HG02938 (cell line): Measurements from ENCODE around the gene PRCP.
A peak's percentile ranks its signal among the peaks of the same experiment; 100 is the strongest.

Source experiments
- ATAC-seq: cut with Tn5 transposase; IDR thresholded peaks from one replicate; pipeline ENCODE4 v1.9.1; 2021; ENCODE audit warnings: mild to moderate bottlenecking, moderate library complexity; ENCODE audit not compliant: unreplicated experiment

The PRCP gene

GRCh38 chr11:82907371-82907770 lies 7.1 kb upstream of the PRCP start:
- no peak for ATAC-seq

DNA sequence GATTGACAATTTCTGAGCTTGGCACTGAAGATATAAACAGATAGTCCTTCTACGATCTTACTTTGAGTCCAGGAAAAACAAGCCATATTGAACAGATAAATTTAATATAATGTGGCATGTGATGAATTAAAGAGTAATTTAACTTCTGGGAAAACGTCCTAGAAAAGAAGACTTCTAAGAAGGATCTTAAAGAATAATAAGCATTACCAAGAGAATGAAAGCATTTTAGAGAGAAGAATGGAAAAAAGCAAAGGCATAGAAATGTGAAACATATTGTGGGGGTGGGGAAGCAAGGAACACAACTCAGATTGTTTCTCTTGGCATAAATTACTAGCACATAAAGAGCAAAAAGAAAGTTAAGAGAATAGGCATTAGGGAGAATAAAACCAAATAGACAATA lies 6.7 kb upstream of the PRCP start:
- no peak for ATAC-seq

DNA sequence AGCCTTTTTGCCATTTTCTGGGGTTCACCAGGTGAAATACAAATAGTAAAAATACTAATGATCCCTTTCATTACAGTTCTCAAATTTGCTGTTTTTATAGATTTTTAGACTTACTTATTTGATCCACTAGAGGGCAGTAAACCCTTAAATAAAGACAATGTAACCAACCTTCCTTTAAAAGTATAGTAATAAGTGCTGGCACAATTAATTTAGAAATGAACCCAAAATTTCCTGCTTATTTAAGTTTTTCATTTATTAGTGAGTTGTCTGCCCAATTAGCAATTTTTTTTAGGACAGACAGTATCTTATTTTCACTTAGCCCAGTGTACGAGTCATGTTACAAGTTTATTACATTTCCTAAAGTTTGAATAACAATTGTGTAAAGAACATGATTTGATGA lies 6.0 kb upstream of the PRCP start:
- ATAC-seq, result no peak

DNA sequence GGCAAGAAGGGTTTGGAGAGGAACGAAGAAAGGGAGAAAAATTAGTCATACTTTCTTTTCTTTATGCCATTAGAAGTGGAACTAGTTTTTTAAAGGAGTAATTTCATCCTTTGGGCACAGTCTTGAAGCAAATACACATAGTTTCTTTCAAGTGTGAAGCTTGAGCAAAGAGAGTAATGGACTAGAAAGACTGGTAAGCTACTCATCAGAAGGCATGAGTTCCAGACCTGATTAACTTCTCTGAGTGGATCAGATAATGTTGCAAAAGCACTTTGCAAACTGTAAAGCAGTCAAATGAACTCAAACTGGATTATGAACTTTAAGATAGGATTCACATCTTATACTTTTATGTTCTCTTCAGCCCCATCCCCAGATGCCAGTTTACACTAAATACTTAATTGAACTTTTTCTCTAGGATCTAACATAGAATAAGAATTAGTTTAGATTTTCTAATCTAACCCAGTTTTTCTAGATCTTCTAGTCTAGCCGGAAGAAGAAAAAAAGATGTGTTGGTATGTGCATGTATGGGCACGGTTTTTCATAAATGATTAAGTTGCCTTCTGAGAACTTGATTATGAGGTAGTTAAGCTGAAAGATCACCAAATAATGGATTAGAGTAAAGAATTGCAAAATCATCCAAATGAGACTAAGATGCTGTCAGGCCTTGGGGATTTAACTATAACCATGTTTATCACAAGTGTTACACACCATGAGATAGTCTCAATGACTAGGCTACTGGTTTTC lies 3.8 kb upstream of the PRCP start:
- no peak for ATAC-seq

DNA sequence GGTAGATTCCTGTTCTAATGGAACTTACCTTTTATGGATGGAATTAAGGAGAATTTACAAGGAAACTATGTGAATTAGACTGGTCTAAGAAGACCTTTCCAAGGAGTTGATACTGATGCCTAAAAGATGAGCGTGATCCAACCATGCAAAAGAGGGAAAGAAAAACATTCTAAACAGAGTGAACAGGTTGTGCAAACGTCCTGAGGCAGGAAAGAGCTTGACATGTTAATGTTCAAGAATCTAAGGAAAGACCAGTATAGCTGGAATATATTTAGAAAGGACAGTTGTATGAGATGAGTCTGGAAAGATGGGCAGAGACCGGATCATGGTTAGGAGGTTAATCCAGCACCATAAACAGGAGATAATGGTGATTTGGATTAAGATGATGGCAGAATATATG lies 2.6 kb upstream of the PRCP start:
- ATAC-seq, result no peak

- no peak for ATAC-seq
Measured at GRCh38 chr11:82901922-82902485, 1.8 kb upstream of the PRCP start.

- ATAC-seq, result peak; percentile 68
Measured at GRCh38 chr11:82901165-82901921, 1.1 kb upstream of the PRCP start, which contains the start of gene DDIAS. Gene DDIAS, plus strand, starts transcription at chr11:82901736. Its CDS starts 13,003 bp downstream, at chr11:82914739.

GRCh38 chr11:82899957-82900276 lies 313 bp downstream of the PRCP start:
- ATAC-seq, result no peak

GRCh38 chr11:82899186-82899820 lies 927 bp downstream of the PRCP start:
- no peak for ATAC-seq

DNA sequence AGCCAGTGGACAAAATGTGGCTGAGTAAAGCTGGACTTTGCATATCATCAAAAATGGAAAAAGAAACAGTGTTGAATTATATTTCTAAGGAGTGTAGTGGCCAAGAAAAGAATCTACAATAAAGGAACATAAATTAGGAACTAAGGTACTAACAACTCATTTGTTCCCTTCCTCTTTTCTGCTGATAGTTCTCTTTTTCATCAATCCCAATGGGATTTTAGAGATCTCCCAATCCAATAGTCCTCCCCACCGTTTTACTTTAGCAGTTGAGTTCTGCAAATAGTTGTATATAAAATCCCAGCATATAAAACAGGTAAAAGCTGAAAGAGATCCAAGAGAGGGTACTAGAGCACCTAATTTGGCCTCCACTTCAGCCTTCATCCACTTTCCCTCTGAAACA lies 2.0 kb downstream of the PRCP start:
- no peak for ATAC-seq

- ATAC-seq, result no peak
Measured at GRCh38 chr11:82896183-82896582, 4.0 kb downstream of the PRCP start.

GRCh38 chr11:82895437-82896091 lies 4.7 kb downstream of the PRCP start:
- ATAC-seq, result peak; percentile 28

DNA sequence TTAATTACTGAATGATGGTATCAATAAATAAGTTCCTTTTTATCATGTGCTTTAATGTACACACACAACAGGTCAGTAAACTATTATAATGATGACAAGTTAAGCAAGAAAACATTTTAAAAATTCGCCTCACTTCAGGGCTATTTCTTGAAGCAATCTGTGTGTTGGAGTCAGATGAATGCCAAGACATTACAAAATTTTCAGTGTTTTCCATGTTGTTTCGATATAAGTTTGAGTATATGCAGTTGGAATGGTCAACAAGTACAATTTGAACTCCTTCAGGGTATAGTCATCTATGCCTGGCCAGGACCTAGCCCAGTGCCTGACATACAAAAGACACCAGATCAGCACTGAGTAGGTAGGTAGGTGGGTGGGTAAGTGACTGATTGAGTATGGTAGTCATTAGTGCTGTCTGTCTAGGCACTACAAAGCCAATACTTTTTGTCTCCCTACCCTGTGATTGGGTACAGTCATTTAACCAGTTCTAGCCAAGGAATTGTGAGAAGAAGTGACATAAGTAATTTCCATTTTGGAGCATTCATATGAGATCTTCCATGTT lies 7.5 kb downstream of the PRCP start:
- ATAC-seq, result no peak

- ATAC-seq, result no peak
Measured at GRCh38 chr11:82890936-82891335, 9.3 kb downstream of the PRCP start.

GRCh38 chr11:82890002-82890341 lies 10.3 kb downstream of the PRCP start:
- no peak for ATAC-seq

DNA sequence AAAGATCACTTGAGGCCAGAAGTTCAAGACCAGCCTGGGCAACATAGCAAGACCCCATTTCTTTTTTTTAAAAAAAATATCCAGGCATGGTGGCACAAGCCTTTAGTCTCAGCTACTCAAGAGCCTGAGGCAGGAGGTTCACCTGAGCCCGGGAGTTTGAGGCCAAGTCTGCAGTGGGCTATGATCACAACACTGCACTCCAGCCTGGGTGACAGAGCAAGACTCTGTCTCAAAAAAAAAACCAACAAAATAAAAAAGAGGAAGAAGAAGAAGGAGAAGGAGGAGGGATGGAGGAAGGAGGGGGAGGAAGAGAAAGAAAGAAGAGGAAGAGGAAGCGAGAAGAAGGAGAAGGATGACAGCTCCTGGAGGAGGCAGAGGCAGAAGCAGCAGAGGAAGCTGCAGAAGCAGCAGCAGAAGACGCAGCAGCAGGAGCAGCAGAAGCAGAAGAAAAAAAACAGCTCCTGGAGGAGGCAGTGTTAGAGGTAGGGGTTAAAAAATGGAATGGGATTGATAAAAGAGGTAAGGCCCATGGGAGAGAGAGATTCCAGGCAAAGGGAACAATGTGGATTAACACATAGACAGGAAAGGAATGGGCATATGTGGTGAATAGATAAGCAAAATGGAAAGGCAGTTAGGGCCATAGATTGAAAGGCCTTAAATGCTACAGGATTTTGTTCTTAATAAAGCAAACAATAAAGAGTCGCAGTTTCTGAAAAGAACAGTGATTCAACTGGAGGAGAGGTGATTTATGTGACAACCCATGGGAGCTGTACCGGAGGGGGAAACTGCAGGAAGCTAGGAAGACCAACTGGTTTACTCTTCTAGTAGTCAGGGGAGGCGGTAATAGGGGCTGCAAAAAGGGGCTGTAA lies 10.9 kb downstream of the PRCP start:
- ATAC-seq, result no peak

- no peak for ATAC-seq
Measured at GRCh38 chr11:82883853-82884252, 16.4 kb downstream of the PRCP start.

- ATAC-seq, result no peak
Measured at GRCh38 chr11:82874646-82875523, 25.3 kb downstream of the PRCP start.

DNA sequence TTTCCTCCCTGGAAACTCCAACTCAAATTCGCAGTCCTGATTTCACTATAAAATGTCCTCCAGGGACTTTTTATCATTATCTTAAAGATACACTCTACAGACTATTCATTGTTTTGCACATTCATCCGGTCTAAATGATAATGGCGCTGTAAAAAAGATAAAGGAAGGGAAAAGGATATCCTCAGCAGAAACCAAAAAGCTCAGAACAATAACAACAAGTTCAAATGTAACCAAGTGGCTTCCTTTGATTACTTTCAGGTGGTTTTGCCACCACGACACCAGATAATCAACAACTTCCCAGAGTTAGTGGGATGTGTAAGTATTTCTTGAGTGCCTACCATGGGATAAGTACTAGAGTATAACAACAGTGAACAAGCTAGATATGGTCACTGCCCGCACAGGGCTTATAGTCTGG lies 26.3 kb downstream of the PRCP start:
- ATAC-seq, result no peak
